ENCODE results near the gene FOLR1.

FOLR1 gene

DNA sequence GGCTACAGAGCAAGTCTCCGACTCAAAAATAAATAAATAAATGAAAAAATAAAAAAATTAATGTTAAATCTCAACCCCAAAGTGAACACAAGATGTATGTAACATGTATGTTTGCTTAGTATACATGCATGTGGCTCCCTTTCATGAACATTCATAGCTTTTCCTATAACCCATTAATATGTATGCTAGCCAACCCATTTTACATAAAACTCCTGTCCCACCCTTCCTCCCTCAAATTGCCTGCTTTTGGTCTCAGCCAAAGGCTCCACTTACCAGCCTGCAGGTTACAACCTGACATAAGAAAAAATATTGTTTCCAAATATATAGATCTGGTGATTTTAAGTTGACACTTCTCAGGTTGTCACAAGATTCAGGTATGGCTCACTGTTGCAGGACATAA is 3.7 kb upstream of the FOLR1 start:
- no peak for TF ChIP-seq GATA3 (IDR thresholded peaks at IDR 0.05; ENCODE audit: low read depth, low read length)
- TF ChIP-seq GATA2 (IDR thresholded peaks at IDR 0.05; ENCODE audit: low read depth, low read length) = no peak

DNA sequence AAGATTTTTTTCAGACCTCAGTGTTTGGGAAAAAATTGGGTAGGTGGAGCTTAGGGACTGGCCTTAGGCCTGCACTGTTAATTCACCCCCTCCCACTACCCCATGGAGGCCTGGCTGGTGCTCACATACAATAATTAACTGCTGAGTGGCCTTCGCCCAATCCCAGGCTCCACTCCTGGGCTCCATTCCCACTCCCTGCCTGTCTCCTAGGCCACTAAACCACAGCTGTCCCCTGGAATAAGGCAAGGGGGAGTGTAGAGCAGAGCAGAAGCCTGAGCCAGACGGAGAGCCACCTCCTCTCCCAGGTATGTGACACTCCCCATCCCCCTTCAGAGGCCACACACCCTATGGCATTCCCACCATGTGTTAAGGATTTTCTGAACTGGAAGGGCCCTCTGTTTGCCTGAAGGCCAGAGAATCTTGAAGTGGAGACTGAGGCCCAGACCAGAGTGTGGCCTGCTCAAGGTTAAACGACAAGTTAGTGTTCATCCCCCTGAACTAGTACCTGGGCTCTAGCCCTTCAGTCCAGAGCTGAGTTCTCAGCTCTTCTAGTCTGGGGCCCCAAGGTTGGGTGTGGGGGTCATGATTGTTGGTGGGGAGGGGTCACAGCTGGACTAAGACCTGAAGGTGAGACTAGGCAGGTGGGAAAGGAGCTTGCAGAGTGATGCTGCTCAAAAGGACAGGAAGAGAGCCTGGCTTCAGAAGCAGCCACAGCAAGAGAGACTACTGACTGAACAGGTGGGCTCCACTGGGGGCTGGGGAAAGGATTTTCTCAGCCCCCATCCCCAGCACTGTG is 2.3 kb upstream of the FOLR1 start:
- TF ChIP-seq GATA2 (IDR thresholded peaks at IDR 0.05; ENCODE audit: low read depth, low read length) = no peak
- no peak for TF ChIP-seq GATA3 (IDR thresholded peaks at IDR 0.05; ENCODE audit: low read depth, low read length)

DNA sequence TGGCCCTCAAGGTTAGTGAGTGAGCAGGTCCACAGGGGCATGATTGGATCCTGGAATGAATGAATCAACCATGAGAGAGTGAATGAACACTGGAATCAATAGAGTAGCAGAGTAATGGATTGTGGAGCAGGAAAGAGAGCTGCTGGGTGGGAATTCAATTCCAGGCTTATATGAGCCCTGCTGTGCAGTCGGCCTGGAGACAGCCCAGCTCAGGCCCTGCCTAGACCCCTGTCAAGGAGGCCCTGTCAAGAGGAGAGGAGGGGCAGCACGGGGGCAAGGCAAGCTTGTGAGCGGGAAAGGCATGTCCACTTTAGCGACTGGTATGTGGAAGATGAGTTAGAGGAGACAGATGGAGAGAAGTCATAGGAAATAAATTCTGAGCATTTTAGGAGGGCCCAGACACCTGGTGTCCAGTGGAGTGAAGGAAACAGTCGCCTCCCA is 1.3 kb upstream of the FOLR1 start:
- TF ChIP-seq GATA2 (IDR thresholded peaks at IDR 0.05; ENCODE audit: low read depth, low read length) = no peak
- TF ChIP-seq GATA3 (IDR thresholded peaks at IDR 0.05; ENCODE audit: low read depth, low read length) = no peak

DNA sequence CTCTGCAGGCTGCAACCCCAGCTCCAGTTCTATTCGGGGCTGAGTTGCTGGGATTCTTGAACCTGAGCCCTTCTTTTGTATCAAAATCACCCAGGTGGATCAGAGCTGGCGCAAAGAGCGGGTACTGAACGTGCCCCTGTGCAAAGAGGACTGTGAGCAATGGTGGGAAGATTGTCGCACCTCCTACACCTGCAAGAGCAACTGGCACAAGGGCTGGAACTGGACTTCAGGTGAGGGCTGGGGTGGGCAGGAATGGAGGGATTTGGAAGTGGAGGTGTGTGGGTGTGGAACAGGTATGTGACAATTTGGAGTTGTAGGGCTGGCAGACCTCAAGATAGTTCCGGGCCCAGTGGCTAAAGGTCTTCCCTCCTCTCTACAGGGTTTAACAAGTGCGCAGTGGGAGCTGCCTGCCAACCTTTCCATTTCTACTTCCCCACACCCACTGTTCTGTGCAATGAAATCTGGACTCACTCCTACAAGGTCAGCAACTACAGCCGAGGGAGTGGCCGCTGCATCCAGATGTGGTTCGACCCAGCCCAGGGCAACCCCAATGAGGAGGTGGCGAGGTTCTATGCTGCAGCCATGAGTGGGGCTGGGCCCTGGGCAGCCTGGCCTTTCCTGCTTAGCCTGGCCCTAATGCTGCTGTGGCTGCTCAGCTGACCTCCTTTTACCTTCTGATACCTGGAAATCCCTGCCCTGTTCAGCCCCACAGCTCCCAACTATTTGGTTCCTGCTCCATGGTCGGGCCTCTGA is 3.8 kb downstream of the FOLR1 start:
- TF ChIP-seq GATA2 (IDR thresholded peaks at IDR 0.05; ENCODE audit: low read depth, low read length) (no peak), GATA3 (IDR thresholded peaks at IDR 0.05; ENCODE audit: low read depth, low read length) (no peak)

DNA sequence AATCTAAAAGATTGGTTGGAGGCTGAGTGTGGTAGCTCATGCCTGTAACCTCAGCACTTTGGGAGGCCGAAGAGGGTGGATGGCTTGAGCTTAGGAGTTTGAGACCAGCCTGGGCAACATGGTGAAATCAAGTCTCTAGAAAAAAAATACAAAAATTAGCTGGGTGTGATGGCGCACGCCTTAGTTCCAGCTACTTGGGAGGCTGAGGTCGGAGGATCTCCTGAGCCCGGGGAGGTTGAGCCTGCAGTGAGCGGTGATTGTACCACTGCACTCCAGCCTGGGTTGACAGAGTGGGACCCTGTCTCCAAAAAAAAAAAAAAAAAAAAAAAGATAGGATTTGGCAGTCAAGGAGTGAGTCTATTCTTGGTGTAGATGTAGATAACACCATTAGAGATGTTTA is 10.6 kb downstream of the FOLR1 start:
- TF ChIP-seq GATA2 (IDR thresholded peaks at IDR 0.05; ENCODE audit: low read depth, low read length) (no peak), GATA3 (IDR thresholded peaks at IDR 0.05; ENCODE audit: low read depth, low read length) (no peak)

DNA sequence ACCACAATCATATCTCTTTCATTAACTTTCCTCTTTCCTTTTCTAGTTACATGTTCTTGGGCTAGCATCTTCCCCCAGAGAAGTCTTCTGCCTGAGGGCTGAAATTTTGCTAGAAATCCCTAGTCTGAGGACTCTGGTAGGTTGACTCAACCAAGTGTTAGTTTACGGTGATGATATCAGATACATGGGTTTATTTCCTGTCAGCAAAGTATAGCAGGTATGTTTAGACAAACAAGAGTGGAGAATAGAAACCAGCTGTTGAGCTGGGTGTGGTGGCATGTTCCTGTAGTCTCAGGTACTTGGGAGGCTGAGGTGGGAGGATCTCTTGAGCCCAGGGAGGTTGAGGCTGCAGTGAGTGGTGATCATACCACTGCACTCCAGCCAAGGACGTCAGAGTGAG is 11.2 kb downstream of the FOLR1 start:
- no peak for TF ChIP-seq GATA3 (IDR thresholded peaks at IDR 0.05; ENCODE audit: low read depth, low read length)
- TF ChIP-seq GATA2 (IDR thresholded peaks at IDR 0.05; ENCODE audit: low read depth, low read length) = no peak

DNA sequence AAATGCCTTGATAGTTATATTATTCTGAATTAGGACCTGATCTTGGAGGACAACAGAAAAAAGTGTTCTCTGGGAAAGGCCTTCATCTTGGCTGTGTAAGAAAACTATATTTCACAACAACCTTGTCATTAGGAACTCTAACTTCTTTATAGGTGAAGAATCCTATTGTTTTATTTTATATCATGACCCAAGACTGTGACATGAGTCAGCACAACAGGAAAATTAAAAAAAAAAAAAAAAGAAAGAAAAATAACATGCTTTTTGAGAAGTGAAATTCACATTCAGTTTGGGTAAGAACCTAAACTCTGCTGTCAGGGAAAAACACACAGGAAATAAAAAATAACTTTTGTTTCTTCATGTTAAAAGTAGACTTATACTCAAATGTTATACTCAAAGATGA is 12.9 kb downstream of the FOLR1 start:
- TF ChIP-seq GATA2 (IDR thresholded peaks at IDR 0.05; ENCODE audit: low read depth, low read length) = no peak

DNA sequence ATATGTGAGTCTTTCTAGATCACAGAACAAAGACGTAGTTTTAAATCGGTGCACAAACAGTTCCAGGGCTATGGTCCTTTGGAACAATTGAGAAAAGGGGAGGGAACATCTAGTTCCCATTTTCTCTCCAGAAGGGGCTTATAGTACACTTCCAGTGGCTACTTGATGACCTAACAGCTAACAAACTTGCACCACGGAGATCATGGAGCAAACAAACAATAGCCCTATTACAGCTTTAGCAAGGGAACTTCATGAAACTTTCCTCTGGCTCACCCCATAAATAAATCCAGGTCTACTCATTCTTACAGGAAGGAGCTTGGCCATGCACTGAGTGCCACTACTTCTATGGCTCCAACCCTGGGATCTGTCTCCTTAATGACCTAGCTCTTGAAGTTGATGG is 16.3 kb downstream of the FOLR1 start:
- TF ChIP-seq GATA3 (IDR thresholded peaks at IDR 0.05; ENCODE audit: low read depth, low read length) (no peak), GATA2 (IDR thresholded peaks at IDR 0.05; ENCODE audit: low read depth, low read length) (no peak)

DNA sequence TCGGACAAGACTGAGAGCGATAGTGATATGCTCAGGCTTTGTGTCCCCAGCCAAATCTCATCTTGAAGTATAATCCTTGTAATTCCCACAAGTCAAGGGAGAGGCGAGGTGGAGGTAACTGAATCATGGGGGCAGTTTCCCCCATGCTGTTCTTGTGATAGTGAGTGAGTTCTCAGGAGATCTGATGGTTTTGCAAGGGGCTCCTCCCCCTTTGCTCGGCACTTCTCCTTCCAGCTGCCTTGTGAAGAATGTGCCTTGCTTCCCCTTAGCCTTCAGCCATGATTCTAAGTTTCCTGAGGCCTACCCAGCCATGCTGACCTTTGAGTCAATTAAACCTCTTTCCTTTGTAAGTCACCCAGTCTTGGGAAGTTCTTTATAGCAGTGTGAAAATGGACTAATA is 17.2 kb downstream of the FOLR1 start:
- no peak for TF ChIP-seq GATA2 (IDR thresholded peaks at IDR 0.05; ENCODE audit: low read depth, low read length)
- TF ChIP-seq GATA3 (IDR thresholded peaks at IDR 0.05; ENCODE audit: low read depth, low read length) = no peak

DNA sequence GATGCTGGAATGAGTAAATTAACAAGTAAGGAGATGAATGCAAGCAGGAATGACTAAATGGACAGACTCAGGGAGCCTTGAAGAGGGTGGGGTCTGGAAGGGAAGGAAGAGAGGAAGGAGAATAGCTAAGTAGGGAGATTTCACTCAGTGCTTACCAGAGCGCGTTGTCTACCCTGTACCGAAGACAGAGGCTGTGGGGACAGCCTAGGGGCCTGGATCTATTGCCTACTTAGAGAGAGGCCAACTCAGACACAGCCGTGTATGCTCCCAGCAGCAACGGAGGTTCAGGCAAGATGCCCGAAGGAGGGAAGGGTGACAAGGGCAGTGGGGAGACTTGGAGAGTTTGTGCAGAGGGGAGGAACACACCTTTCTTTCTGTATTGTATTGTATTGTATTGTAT is 24.7 kb downstream of the FOLR1 start, which contains the start of gene FOLR2:
Gene FOLR2 (plus strand): TSS at position 157 of the 400 bp plus-strand sequence. CDS start 1,791 bp downstream, outside the sequence.
- TF ChIP-seq GATA3 (IDR thresholded peaks at IDR 0.05; ENCODE audit: low read depth, low read length) (no peak), GATA2 (IDR thresholded peaks at IDR 0.05; ENCODE audit: low read depth, low read length) (no peak)

DNA sequence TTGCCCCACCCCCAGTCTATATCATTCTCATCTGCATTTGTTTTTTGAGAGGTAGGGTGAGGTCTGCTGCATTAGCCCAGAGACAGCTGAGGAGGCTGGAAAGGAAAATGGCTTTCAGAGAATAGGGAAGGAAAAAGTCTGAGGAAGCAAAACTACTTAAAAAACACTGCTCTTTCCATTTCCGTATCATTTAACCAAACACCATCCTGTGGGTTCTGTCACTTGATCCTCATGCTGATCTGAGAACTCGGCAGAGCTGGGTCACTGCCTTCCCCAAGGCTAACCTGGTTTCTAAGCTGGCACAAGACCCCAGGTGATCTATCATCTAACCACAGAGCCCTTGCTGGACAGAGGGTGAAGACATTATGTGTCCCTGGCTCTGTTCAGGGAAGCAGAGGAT is 25.9 kb downstream of the FOLR1 start:
- TF ChIP-seq GATA2 (IDR thresholded peaks at IDR 0.05; ENCODE audit: low read depth, low read length) (no peak), GATA3 (IDR thresholded peaks at IDR 0.05; ENCODE audit: low read depth, low read length) (no peak)

DNA sequence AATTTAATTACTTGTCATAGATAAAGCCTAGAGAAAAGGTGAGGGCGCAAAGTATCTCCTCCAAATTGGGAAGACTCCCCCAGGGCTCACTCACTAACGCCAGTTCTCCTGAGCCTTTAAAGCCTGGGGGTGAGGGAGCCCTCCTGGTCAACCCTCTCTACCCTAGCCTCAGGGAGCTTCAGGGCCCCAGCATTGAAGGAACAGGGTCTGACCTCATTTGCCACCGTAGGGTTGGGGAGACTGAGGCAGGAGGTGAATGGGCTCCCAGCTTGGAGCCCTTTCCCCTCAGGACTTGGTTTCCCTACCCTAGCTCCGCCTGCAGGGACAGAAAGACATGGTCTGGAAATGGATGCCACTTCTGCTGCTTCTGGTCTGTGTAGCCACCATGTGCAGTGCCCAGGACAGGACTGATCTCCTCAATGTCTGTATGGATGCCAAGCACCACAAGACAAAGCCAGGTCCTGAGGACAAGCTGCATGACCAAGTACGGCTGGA is 26.4 kb downstream of the FOLR1 start:
- no peak for TF ChIP-seq GATA2 (IDR thresholded peaks at IDR 0.05; ENCODE audit: low read depth, low read length)
- TF ChIP-seq GATA3 (IDR thresholded peaks at IDR 0.05; ENCODE audit: low read depth, low read length) = no peak

DNA sequence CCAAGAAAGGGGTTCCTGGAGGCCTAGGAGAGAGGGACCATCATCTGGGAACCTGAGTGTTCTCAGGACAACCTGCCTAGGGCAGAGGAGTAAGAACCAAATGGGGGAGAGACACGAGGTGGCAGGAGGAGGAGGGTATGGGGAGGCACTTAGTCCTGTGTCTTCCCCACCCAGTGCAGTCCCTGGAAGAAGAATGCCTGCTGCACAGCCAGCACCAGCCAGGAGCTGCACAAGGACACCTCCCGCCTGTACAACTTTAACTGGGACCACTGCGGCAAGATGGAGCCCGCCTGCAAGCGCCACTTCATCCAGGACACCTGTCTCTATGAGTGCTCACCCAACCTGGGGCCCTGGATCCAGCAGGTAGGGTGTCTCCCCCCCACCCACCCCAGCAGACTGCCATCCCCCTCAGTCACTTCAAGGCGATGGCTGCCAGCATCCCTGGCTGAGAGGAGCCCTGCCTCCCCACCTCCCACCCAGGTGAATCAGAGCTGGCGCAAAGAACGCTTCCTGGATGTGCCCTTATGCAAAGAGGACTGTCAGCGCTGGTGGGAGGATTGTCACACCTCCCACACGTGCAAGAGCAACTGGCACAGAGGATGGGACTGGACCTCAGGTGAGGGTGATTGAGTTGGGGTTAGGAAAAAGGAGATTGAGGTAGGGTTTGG is 28.9 kb downstream of the FOLR1 start:
- no peak for TF ChIP-seq GATA3 (IDR thresholded peaks at IDR 0.05; ENCODE audit: low read depth, low read length)

DNA sequence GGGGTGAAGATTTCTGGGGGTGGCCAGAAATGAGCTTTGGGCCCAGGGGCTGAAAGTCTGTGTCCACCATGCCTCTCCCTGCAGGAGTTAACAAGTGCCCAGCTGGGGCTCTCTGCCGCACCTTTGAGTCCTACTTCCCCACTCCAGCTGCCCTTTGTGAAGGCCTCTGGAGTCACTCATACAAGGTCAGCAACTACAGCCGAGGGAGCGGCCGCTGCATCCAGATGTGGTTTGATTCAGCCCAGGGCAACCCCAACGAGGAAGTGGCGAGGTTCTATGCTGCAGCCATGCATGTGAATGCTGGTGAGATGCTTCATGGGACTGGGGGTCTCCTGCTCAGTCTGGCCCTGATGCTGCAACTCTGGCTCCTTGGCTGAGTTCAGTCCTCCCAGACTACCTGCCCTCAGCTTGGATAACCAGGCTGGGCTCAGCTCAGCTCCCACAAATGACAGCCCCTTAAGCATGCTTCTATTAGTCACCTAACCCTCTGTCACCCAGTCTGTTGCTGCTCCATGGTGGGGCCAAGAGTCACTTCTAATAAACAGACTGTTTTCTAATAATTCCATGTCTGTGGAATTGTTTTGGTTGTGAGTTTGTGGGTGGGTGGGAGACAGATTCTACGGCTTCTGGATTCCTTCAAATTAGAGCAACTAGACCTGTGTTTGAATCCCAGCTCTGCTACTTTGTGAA is 29.6 kb downstream of the FOLR1 start:
- TF ChIP-seq GATA2 (IDR thresholded peaks at IDR 0.05; ENCODE audit: low read depth, low read length) = no peak
- TF ChIP-seq GATA3 (IDR thresholded peaks at IDR 0.05; ENCODE audit: low read depth, low read length) = no peak
